T-helper 1 cell (primary cell): ENCODE data around the gene USP6NL.

ENCODE experiments used
- DNase-seq, 5 donors: peaks; one replicate each; pipeline ENCODE4 v3.0.0-alpha.2; 2012 to 2020

USP6NL gene

GRCh38 chr10:11472158-11472753, 139.2 kb downstream of the USP6NL start:
- DNase-seq, result peak; percentile 29 to 64 (median 50)

DNA sequence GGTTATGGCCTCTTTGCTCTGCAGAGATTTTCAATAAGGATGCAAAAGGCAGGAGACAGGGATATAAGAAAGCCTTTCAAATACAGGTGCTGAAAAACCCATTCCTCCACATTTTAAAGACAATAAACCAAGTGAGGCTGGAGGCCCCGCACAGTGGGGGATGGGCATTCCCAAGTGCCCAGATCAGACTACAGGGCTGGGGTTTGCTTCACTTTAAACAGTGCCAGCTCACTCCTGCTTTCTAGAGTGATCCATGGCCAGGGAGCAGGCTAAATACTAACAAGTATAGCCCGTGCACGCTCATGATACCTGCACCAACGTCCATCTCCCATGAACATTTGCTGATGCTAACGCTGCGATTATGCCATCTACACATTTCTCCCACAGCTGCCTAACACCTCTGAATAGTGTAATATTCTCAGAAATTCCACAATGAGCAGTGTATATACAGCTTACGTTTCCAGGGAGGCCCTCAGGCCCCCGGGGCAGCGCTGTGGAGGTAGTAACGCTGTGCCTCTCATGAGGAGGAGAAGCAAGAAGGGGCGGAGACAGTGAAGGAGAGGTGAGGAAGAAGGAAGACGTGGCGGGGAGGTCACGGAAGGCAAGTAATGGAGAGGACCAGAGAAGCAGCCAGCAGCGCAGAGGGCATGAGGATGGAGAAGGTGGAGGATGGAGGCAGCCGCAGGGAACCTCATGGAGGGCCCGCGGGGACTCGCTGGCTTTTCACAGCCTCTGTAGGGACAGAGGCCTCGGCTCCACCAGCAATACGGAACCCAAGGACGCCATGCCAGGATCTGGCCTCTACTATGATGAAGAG, 141.7 kb downstream of the USP6NL start:
- no peak for DNase-seq

- DNase-seq, result no peak
Observed at GRCh38 chr10:11468126-11468742, 143.2 kb downstream of the USP6NL start.

GRCh38 chr10:11465406-11465805, 146.0 kb downstream of the USP6NL start:
- no peak for DNase-seq

DNA sequence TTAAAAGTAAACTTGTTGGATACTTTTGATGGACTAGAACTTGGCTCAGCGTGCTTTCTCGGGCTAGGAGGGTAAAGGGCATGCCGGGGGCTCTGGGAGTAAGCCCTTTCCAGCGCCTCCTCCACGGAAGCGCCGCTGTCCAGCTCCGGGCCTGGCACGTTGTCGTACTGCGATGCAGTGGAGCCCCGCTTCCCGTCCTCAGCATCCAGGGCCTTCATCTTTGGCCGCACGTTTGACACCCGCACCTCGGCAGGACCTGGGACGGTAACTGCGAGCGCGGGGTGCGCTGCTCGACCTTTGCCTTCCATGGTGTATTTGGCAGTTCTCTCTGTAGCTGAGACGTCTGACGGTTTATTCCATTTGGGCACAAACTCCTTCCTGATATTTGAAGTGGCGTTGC, 148.3 kb downstream of the USP6NL start:
- DNase-seq, result no peak

GRCh38 chr10:11462071-11462470, 149.4 kb downstream of the USP6NL start:
- DNase-seq, result no peak

DNA sequence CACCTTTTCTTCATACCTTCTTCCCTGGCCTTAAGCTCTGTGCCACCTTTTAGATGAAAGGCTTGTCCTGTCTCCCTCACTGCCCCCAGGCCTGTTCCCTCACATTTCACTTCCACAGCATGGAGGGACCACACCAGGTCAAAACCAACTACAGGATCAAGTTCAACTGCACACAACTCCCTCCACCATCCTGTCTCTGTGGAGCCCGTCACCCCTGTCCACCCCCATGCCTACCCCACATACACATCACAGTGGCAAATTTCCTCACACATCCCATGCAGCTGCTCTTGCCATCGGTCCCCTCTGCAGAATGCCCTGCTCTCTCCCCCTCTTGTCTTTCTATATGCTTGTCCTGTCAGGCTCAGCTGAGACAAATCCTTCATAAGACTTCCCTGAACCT, 154.1 kb downstream of the USP6NL start:
- no peak for DNase-seq

DNA sequence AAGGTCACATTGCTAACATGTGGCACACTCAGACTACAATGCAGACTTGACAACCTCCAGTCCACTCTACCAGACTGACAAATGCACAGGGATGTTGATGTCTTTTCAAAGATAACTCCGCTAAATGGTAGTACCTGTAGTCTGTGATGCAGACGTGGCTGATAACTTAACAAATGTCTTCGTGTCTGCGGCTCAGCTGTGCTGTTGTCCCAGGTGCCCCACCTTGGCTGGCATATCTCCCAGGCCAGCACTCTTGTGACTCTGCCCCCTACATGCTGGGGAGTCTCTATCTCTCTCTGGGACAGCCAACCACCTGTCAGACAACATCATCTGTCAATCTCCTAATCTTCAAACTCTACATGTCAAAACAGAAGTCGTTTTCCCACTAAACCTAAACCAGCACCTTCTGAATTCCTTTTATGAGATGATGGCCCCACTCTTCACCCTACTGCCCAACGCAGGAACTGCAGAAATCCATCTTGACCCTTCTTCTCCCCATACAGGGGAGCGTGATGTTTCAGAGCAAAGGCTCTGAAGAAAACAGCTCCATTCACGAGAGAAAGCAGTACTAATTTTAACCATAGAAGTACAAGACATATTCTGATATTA, 156.4 kb downstream of the USP6NL start:
- no peak for DNase-seq

- DNase-seq, result no peak
Observed at GRCh38 chr10:11454160-11454559, 157.3 kb downstream of the USP6NL start.

DNA sequence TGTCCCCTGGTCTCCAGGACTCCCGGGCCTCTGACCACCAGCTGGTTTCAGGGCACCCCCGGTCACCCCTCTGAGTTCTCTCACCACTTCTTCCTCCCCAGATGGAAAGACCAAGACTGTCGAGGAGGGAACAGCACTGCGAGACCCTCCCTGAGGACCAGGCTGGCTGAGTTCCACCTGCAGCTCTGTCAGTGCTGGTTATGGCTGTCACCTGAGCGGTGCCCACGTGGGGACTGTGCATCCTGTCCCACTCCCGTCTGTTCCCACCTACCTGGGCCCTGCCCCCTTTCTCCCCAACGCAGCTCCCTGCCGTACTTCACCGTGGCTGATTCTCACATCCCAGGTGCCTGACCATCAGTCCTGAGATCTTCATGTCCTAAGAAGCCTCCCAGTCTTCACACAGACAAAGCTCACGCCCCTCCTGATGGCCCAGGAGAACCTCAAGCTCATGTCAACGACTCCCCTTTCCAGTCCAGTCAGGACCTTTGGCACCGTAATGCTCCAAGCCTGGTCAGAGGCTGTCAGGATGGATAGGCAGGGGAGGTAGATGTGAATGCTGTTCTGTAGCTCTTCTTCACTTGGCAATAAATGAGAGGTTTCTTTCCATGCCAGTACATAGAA, 159.7 kb downstream of the USP6NL start:
- DNase-seq, result no peak

- no peak for DNase-seq
Observed at GRCh38 chr10:11450427-11450826, 161.0 kb downstream of the USP6NL start.

DNA sequence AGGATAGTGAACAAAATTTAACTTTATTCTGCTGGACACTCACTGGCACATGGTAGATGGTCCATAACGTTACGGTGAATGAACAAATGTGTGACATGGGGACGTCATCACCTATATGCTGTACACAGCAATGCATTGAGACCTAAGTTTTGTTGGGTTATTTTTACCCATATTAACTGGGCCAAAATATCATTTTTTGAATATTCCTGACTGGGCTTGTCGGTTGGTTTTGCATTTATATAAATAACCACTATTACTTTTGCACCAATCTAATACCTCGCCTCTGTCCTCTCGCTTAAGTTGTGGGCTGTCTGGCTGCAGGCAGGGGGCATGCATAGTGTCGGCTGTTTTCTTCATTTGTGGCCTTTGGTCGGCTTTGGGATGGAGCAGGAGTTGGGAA, 161.7 kb downstream of the USP6NL start:
- no peak for DNase-seq

- DNase-seq, result no peak
Observed at GRCh38 chr10:11448545-11449244, 162.8 kb downstream of the USP6NL start.

GRCh38 chr10:11448190-11448544, 163.3 kb downstream of the USP6NL start:
- DNase-seq, result no peak

DNA sequence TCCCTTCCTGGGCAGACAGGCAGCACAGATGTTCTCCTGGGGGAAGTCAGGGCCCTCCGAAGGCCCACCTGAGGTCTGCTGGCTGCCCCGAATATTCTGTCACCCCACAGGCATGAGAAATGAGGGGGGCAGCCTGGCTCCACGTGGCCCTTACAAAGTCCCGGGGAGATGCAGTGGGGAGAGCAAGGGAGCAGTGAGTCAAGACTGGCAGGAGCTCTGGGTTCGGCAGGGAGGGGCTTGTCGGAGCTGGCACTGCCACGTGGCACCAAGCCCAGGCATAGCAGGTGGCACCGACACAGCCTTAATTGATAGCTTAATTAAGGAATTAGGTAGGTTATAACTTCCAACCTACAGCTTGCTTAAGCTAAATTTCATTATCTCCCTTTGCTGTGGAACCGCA, 163.9 kb downstream of the USP6NL start:
- DNase-seq, result no peak

DNA sequence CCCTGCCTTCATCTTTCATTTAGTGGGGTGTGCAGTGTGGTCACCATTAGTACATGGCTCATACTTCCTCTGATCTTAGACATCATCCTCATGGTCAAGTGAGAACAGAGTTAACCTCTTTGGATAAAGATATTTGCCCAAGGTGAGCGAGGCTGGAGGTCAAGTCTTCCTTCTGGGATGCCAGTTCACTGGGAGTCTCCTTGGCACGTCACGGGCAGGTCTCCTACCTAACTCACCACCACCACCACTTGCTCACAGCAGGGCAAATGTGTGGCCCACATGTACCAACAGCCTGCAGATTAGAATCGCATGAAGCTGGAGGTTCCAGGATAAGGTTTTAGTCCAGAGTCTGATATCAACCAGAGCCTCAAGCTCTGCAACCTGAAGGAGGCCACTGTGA, 164.6 kb downstream of the USP6NL start:
- DNase-seq, result no peak

DNA sequence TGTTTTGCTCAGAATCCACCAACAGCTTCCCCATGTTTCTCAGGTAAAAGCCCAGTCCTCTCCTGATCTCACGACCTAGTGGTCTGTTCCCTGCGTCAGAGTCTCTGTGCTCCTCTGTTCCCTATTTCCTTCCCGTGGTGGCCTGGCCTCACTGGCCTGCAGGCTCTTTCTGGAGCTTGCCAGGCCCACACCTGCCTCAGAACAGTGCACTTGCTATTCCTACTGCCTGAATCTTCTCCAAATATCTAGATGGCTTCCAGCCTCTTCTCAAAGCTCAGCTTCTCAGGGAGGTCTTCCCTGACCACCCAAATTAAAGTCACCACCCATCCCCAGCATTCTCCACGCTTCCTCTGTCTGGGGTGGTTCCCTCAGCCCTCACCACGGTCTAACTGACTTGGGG, 165.3 kb downstream of the USP6NL start:
- no peak for DNase-seq

GRCh38 chr10:11444531-11445228, 166.8 kb downstream of the USP6NL start:
- DNase-seq, result no peak

GRCh38 chr10:11444155-11444530, 167.3 kb downstream of the USP6NL start:
- no peak for DNase-seq

DNA sequence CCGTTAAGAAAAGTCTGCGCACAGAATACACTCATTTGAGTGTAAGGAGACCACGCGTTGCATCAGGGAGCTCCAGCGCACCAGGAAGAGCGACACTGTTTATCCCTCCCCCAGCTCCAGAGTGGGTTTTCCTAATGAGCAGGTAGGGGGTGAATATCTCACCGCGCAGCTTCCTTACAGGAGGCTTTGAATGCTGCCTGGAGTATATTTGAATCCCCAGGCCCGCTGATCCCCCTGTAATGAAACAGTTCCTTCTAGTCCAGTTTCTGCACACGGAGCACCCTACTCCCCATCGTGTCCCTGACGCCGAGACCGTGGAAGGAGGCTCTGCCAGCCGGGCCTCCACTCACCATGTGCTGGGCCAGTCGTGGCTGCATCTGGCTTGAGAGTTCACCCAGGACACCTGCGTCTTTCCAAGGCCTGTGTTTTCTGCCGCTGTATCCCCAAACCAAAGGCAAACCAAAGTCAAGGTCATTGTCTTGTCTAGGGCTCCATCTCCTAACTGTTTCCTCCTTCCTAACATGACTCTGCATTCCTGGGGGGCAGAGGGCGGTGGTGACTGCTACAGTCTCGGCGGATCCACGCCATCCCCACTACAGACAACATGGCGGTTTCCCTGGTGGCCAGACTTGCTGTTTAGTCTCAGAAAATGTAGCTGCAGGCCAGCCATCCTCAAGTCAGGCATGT, 167.8 kb downstream of the USP6NL start:
- no peak for DNase-seq

- no peak for DNase-seq
Observed at GRCh38 chr10:11442001-11442773, 169.3 kb downstream of the USP6NL start.
